Measurements from ENCODE around the gene MTHFD2L. TPM values are rescaled to one million over a fixed set of nuclear protein-coding genes. Genes with fewer than 3 reads are reported as not detected.

MTHFD2L gene
- total and polyA plus RNA-seq, 2 of the 8 experiments (the other 6 are each of a cell fraction or from before 2014, with no cell fraction given) = 5.4 to 15.0 TPM

- H4K8ac ChIP-seq (ENCODE audit: extremely low read depth, insufficient read depth, low read length) = no peak overlapping the region
- H3K79me2 ChIP-seq (ENCODE audit: control insufficient read depth in 1 of 2, insufficient read depth in 2 of 2, low read length in 2 of 2) = no peaks in the 10 kb centered on the region
- H3K27ac ChIP-seq (ENCODE audit: low read depth, low read length) = no peak overlapping the region
- no peak overlapping the region for H3K18ac ChIP-seq (ENCODE audit: extremely low read depth, low read length)
- no peak overlapping the region for H3K23ac ChIP-seq (ENCODE audit: insufficient read length)
- H3K4me3 ChIP-seq (ENCODE audit: extremely low read depth in 1 of 4, insufficient read depth in 2 of 4, low read depth in 3 of 4, low read length in 4 of 4) = no peak overlapping the region
- TF ChIP-seq HDAC6 (IDR thresholded peaks at IDR 0.05; ENCODE audit: low read depth, low read length) (no peak), EGR1 (IDR thresholded peaks at IDR 0.05; ENCODE audit: borderline replicate concordance, low read depth, low read length) (no peak), HDAC2 (IDR thresholded peaks at IDR 0.05; ENCODE audit: borderline replicate concordance in 1 of 2, low read depth in 2 of 2, low read length in 2 of 2) (no peak), PHF8 (conservative IDR thresholded peaks at IDR 0.05; ENCODE audit: low read depth, low read length) (no peak), TBP (IDR thresholded peaks at IDR 0.05; ENCODE audit: low read depth, low read length) (no peak)
- H2BK12ac ChIP-seq (ENCODE audit: low read depth, low read length) = no peak overlapping the region
- no peak overlapping the region for H2BK5ac ChIP-seq (ENCODE audit: low read depth, low read length)
- no peaks in the 10 kb centered on the region for H4K20me1 ChIP-seq (replicated peaks in 1 of 2; ENCODE audit: control insufficient read depth in 1 of 2, insufficient read depth in 2 of 2, low read length in 2 of 2)
- H2BK15ac ChIP-seq (ENCODE audit: low read length) = no peak overlapping the region
- no peak overlapping the region for H3K14ac ChIP-seq (ENCODE audit: insufficient read length)
- H3K4me2 ChIP-seq (ENCODE audit: insufficient read depth in 1 of 2, low read depth in 2 of 2, low read length in 2 of 2) = no peak overlapping the region
- no peak overlapping the region for H2BK20ac ChIP-seq (ENCODE audit: low read length)
- no peak overlapping the region for H4K5ac ChIP-seq (ENCODE audit: insufficient read length, low read depth, low read length)
- H3K9ac ChIP-seq (replicated peaks in 1 of 4; ENCODE audit: extremely low read depth in 1 of 4, low read depth in 3 of 4, low read length in 3 of 4) = no peak overlapping the region
- no peaks in the 10 kb centered on the region for H3K27me3 ChIP-seq (replicated peaks in 1 of 4; ENCODE audit: control insufficient read depth in 3 of 4, extremely low read depth in 1 of 4, insufficient read depth in 3 of 4, low read length in 3 of 4)
- no peak overlapping the region for H2AK5ac ChIP-seq (ENCODE audit: low read depth, low read length)
- no peaks in the 10 kb centered on the region for H3K79me1 ChIP-seq (ENCODE audit: low read depth, low read length)
- FAIRE-seq (peak; percentile 13), DNase-seq (ENCODE audit: low read depth in 1 of 2, low spot score in 2 of 2) (no peak)
- WGBS, 2 experiments (ENCODE audit: extremely low coverage in 1 of 2, insufficient coverage in 1 of 2, insufficient read length in 1 of 2, insufficient replicate concordance in 2 of 2, low coverage in 1 of 2, low lambda C conversion rate in 2 of 2, missing lambda C conversion rate in 1 of 2) = 86% methylated on average over 3 of the region's 3 CpGs; no CpG with 5 or more reads in 1 of the 2 experiments
- no peaks in the 10 kb centered on the region for H3K23me2 ChIP-seq (ENCODE audit: low read depth, low read length)
- H4K91ac ChIP-seq (replicated peaks; ENCODE audit: insufficient read length, low read length) = no peak overlapping the region
- no peak overlapping the region for H2AFZ ChIP-seq (ENCODE audit: low read length)
- no peak overlapping the region for H3K56ac ChIP-seq (replicated peaks; ENCODE audit: insufficient read length, low read depth, low read length)
- POLR2A ChIA-PET (ENCODE audit: partially characterized antibody) = no interaction called here
- no peaks in the 10 kb centered on the region for H3K36me3 ChIP-seq (ENCODE audit: control insufficient read depth in 2 of 4, insufficient read depth in 4 of 4, low read length in 3 of 4)
- H2BK120ac ChIP-seq (replicated peaks; ENCODE audit: low read depth, low read length) = no peak overlapping the region
- peaks cover 0 to 7% (median under 1%) of the 10 kb centered on the region in 4 experiments; a peak in 2 of 7 replicates for H3K4me1 ChIP-seq (replicated peaks in 1 of 4; ENCODE audit: control insufficient read depth in 3 of 4, insufficient read depth in 4 of 4, low read length in 3 of 4)
- CTCF ChIA-PET (ENCODE audit: partially characterized antibody) = interaction anchor here (0.8 to 5.2 kb wide), 6 partner anchors 48 to 354 kb away, joined by 3 to 42 read pairs (median 12); no protein-coding TSS in a partner anchor
- no peaks in the 10 kb centered on the region for H3K9me3 ChIP-seq (ENCODE audit: insufficient read depth in 2 of 2, low read depth in 1 of 2, low read length in 1 of 2)
- H3K4ac ChIP-seq (replicated peaks; ENCODE audit: insufficient read length, low read depth, low read length) = no peak overlapping the region
Observed at GRCh38 chr4:74322301-74322700, 164.4 kb downstream of the MTHFD2L start.

Measured in H1 (cell line).